NCI-H1105 (cell line): ENCODE results near the gene COL8A1.

Source experiments
- DNase-seq: peaks from one replicate; lab custom pipeline; 2025; lab: John Stamatoyannopoulos, UW

Gene COL8A1

DNA sequence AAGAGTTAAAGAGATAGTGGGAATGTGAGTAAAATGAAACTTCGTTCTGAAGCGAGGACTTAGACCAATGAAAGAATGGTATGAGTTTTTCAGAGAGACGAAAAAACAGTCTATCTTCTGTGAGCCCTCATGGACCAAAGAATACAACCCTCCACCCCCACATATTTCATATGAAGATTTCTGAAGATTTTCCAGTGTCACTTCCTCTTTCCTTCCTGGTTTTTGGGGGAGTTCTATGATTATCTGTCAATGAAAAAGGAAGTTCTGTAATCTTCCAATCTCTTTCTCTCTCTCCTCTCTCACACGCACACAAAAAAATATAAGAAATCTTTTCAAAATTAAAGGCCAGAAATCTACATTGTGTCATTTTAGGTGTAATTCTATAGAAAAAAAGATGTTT, 206.9 kb downstream of the COL8A1 start:
- DNase-seq: no peak

- no peak for DNase-seq
Observed at GRCh38 chr3:99845999-99846398, 207.6 kb downstream of the COL8A1 start.

- DNase-seq: no peak
Observed at GRCh38 chr3:99846477-99847160, 208.2 kb downstream of the COL8A1 start.

DNA sequence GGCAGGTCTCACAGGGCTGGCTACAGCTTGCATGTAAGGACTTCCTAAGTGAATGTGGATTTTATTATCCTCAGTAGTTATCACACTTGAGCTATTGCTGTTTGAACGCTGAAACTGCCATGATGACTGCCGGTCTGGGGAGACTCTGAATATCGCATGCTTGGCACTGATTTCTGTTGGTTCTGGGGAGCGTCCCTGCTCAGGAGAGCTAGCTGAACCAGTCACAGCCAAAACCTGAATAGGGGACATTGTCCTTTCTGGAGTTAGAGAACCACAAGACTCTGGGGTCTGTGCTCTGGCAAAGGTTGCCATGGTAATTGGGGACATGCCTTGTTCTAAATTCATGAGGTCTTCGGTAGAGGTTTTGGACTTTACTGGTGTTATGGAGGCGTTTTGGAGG, 210.0 kb downstream of the COL8A1 start:
- no peak for DNase-seq
